NCI-H526 treated with DMSO at 0.1 percent for 48 hours (cell line): ENCODE data around the gene RASL12.
"Not testable (repeated sequence)": the region's sequence is repeated elsewhere in the genome, so short reads cannot be mapped to it uniquely, and the experiment has no call there.

Experiments used
- DNase-seq: peaks from one replicate; lab custom pipeline; 2025; lab: John Stamatoyannopoulos, UW

The RASL12 gene

GRCh38 chr15:65067645-65068402 is at the start of gene RASL12:
RASL12 (minus strand) TSS chr15:65067991; CDS start chr15:65067835, 156 bp downstream.
- no peak for DNase-seq

GRCh38 chr15:65115542-65115941 is 47.8 kb upstream of the RASL12 start:
- DNase-seq = no peak

- no peak for DNase-seq
Measured at GRCh38 chr15:65115086-65115485, 47.3 kb upstream of the RASL12 start, which contains the start of gene UBAP1L. UBAP1L (minus strand) TSS chr15:65115200; CDS start chr15:65106215, 8,985 bp downstream.

- DNase-seq = no peak
Measured at GRCh38 chr15:65110676-65111292, 43.0 kb upstream of the RASL12 start.

GRCh38 chr15:65106011-65106590 is 38.3 kb upstream of the RASL12 start:
- no peak for DNase-seq

GRCh38 chr15:65105038-65105437 is 37.2 kb upstream of the RASL12 start:
- DNase-seq = no peak

GRCh38 chr15:65102912-65103311 is 35.1 kb upstream of the RASL12 start:
- no peak for DNase-seq

- DNase-seq = no peak
Measured at GRCh38 chr15:65101891-65102708, 34.3 kb upstream of the RASL12 start.

- DNase-seq = peak; percentile 34
Measured at GRCh38 chr15:65101411-65101890, 33.7 kb upstream of the RASL12 start.

GRCh38 chr15:65100442-65100841 is 32.7 kb upstream of the RASL12 start:
- no peak for DNase-seq

GRCh38 chr15:65099801-65100200 is 32.0 kb upstream of the RASL12 start:
- DNase-seq = not testable (repeated sequence)

GRCh38 chr15:65099336-65099735 is 31.5 kb upstream of the RASL12 start:
- no peak for DNase-seq

GRCh38 chr15:65097651-65098263 is 30.0 kb upstream of the RASL12 start:
- no peak for DNase-seq

GRCh38 chr15:65096481-65097385 is 28.9 kb upstream of the RASL12 start:
- DNase-seq = no peak

- no peak for DNase-seq
Measured at GRCh38 chr15:65095747-65096104, 27.9 kb upstream of the RASL12 start.

GRCh38 chr15:65095011-65095746 is 27.4 kb upstream of the RASL12 start:
- DNase-seq = no peak

GRCh38 chr15:65094294-65094995 is 26.7 kb upstream of the RASL12 start:
- no peak for DNase-seq

- not testable (repeated sequence) for DNase-seq
Measured at GRCh38 chr15:65093793-65094170, 26.0 kb upstream of the RASL12 start.
